Kidney (tissue), 14 donors: ENCODE results near the gene LCE1C. TPM values are rescaled to one million over a fixed set of nuclear protein-coding genes. Genes with fewer than 3 reads are reported as not detected.
A peak's percentile ranks its signal among the peaks of the same experiment; 100 is the strongest.

Experiments used
- DNase-seq, 5 donors: peaks; one replicate each; pipeline ENCODE4 v3.0.0-alpha.2; 2013 to 2020
- FAIRE-seq: peaks from 2 replicates; lab custom pipeline; 2012; peaks lifted over from hg19 to GRCh38; lab: Jason Lieb, UNC
- H3K27ac ChIP-seq, 2 donors: one replicate each; pipeline ENCODE4 v1.7.0; 2013; ENCODE audit warnings: low read depth in 2 of 2, low read length in 2 of 2, inconsistent platforms in 1 of 2
- H3K27me3 ChIP-seq: one replicate; pipeline ENCODE4 v1.7.1; 2013; ENCODE audit warnings: low read length, inconsistent platforms; ENCODE audit not compliant: control insufficient read depth, insufficient read depth
- H3K36me3 ChIP-seq, 3 donors: one replicate each; pipeline versions ENCODE4 v1.7.0 to v1.7.1; 2013; ENCODE audit warnings: low read length in 3 of 3, control low read depth in 1 of 3, inconsistent platforms in 1 of 3; ENCODE audit not compliant: insufficient read depth in 3 of 3, control insufficient read depth in 2 of 3
- H3K4me1 ChIP-seq, 3 donors: one replicate each; pipeline versions ENCODE4 v1.7.0 to v1.7.1; 2013; ENCODE audit warnings: low read length in 3 of 3, inconsistent platforms in 1 of 3, low read depth in 1 of 3; ENCODE audit not compliant: control insufficient read depth in 2 of 3, insufficient read depth in 2 of 3
- H3K4me3 ChIP-seq, 3 donors: one replicate each; pipeline versions ENCODE4 v1.7.0 to v1.8.1; 2013; ENCODE audit warnings: low read length in 3 of 3, control low read depth in 1 of 3, inconsistent platforms in 1 of 3
- H3K9ac ChIP-seq, 3 donors: one replicate each; pipeline versions ENCODE4 v1.7.0 to v1.7.1; 2013; ENCODE audit warnings: low read length in 3 of 3, control low read depth in 1 of 3, inconsistent platforms in 1 of 3
- H3K9me3 ChIP-seq, 3 donors: one replicate each; pipeline versions ENCODE4 v1.7.0 to v1.7.1; 2013; ENCODE audit warnings: low read length in 3 of 3, control low read depth in 1 of 3, inconsistent platforms in 1 of 3; ENCODE audit not compliant: control insufficient read depth in 2 of 3, insufficient read depth in 1 of 3
- CTCF ChIP-seq: IDR thresholded peaks from 3 replicates; pipeline ENCODE4 v1.5.1; 2012; ENCODE audit warnings: mild to moderate bottlenecking, moderate library complexity, borderline replicate concordance; ENCODE audit not compliant: insufficient read depth; ENCODE audit errors: extremely low read depth
- intact Hi-C: fragments of 100-400 bp; cut with DNase I; formaldehyde crosslinking; loops from one replicate; pipeline ENCODE4 v1.11.1; 2022
- polyA plus RNA-seq: library from polyadenylated mRNA; stranded (reverse); fragments of 350-450 nt; fragmentation: Illumina TruSeq; extraction: RNeasy Lipid Tissue Mini Kit (QIAGEN cat#74804); gene quantifications from one replicate; pipeline ENCODE4 v1.2.3, GENCODE V29; 2014; ENCODE audit warnings: low read depth, low replicate concordance; ENCODE audit not compliant: insufficient read depth
- total RNA-seq: library from RNA; stranded (reverse); fragmentation: NEBNext Ultra II Directional; extraction: Animal tissue kit (Norgen Biotek cat#: 25700); gene quantifications from one replicate; pipeline ENCODE4 v1.2.1, GENCODE V29; 2021
- donor health status: control.
- donor health status: control.
- donor health status: control.
- donor health status: control.
- donor health status: control.
- donor health status: DM: yes; HTN: yes; CAD: no.
- donor health status: Normal renal cell carcinoma (clear cell type).

Gene LCE1C
- total and polyA plus RNA-seq, 2 donors from 2014 or later, result not detected

- Histone ChIP-seq H3K4me3 (no peak within 1 kb of the TSS), H3K36me3 (no peaks in the 10 kb centered on the region), H3K9ac (no peak within 1 kb of the TSS), H3K4me1 (no peaks in the 10 kb centered on the region), H3K9me3 (no peaks in the 10 kb centered on the region), H3K27ac (no peak within 1 kb of the TSS), H3K27me3 (no peaks in the 10 kb centered on the region)
- no peak for TF ChIP-seq CTCF
- DNase-seq (peak in 2 of 5 donors; percentile 6 to 27), FAIRE-seq (no peak)
- intact Hi-C loops, result no loop called here
Measured at GRCh38 chr1:152757747-152758146, 48.7 kb downstream of the LCE1C start, which contains the start of gene KPRP. KPRP (plus strand) TSS chr1:152758025; CDS start chr1:152759589, 1,564 bp downstream.

- DNase-seq (no peak), FAIRE-seq (no peak)
- Histone ChIP-seq H3K9ac (no peak overlapping the region), H3K27ac (no peak overlapping the region), H3K9me3 (no peaks in the 10 kb centered on the region), H3K4me1 (no peaks in the 10 kb centered on the region), H3K4me3 (no peak overlapping the region), H3K27me3 (no peaks in the 10 kb centered on the region), H3K36me3 (no peaks in the 10 kb centered on the region)
- no peak for TF ChIP-seq CTCF
- intact Hi-C loops, result no loop called here
Measured at GRCh38 chr1:152756872-152757271, 49.6 kb downstream of the LCE1C start.

Other genes starting within 250 kb of the LCE1C start
- gene LCE3E, start 239.9 kb downstream of the LCE1C start, total RNA-seq, result not detected
- gene LCE3E, start 239.9 kb downstream of the LCE1C start, polyA plus RNA-seq, result not detected
- not detected for gene LCE3D, start 226.1 kb downstream of the LCE1C start, total RNA-seq
- gene LCE3D, start 226.1 kb downstream of the LCE1C start, polyA plus RNA-seq, result not detected
- not detected for gene LCE3C, start 206.4 kb downstream of the LCE1C start, total RNA-seq
- gene LCE3C, start 206.4 kb downstream of the LCE1C start, polyA plus RNA-seq, result not detected
- not detected for gene LCE3B, start 192.8 kb downstream of the LCE1C start, total RNA-seq
- not detected for gene LCE3B, start 192.8 kb downstream of the LCE1C start, polyA plus RNA-seq
- not detected for gene LCE3A, start 183.5 kb downstream of the LCE1C start, total RNA-seq
- gene LCE3A, start 183.5 kb downstream of the LCE1C start, polyA plus RNA-seq, result not detected
- not detected for gene LCE2D, start 143.3 kb downstream of the LCE1C start, total RNA-seq
- not detected for gene LCE2D, start 143.3 kb downstream of the LCE1C start, polyA plus RNA-seq
- not detected for gene LCE2C, start 131.4 kb downstream of the LCE1C start, total RNA-seq
- not detected for gene LCE2C, start 131.4 kb downstream of the LCE1C start, polyA plus RNA-seq
- gene LCE2B, start 120.5 kb downstream of the LCE1C start, total RNA-seq, result not detected
- gene LCE2B, start 120.5 kb downstream of the LCE1C start, polyA plus RNA-seq, result not detected
- gene LCE2A, start 108.3 kb downstream of the LCE1C start, total RNA-seq, result not detected
- gene LCE2A, start 108.3 kb downstream of the LCE1C start, polyA plus RNA-seq, result not detected
- not detected for gene LCE4A, start 98.5 kb downstream of the LCE1C start, total RNA-seq
- gene LCE4A, start 98.5 kb downstream of the LCE1C start, polyA plus RNA-seq, result not detected
- gene KPRP, start 48.6 kb downstream of the LCE1C start, total RNA-seq, result not detected
- not detected for gene KPRP, start 48.6 kb downstream of the LCE1C start, polyA plus RNA-seq
- gene LCE1F, start 31.5 kb downstream of the LCE1C start, total RNA-seq, result not detected
- gene LCE1F, start 31.5 kb downstream of the LCE1C start, polyA plus RNA-seq, result not detected
- not detected for gene LCE1E, start 20.4 kb downstream of the LCE1C start, total RNA-seq
- not detected for gene LCE1E, start 20.4 kb downstream of the LCE1C start, polyA plus RNA-seq
- gene LCE1D, start 9.9 kb downstream of the LCE1C start, total RNA-seq, result not detected
- gene LCE1D, start 9.9 kb downstream of the LCE1C start, polyA plus RNA-seq, result not detected
- gene LCE1B, start 5.3 kb upstream of the LCE1C start, total RNA-seq, result not detected
- not detected for gene LCE1B, start 5.3 kb upstream of the LCE1C start, polyA plus RNA-seq
- not detected for gene LCE1A, start 20.8 kb upstream of the LCE1C start, total RNA-seq
- not detected for gene LCE1A, start 20.8 kb upstream of the LCE1C start, polyA plus RNA-seq
- gene LCE6A, start 36.2 kb upstream of the LCE1C start, total RNA-seq, result not detected
- not detected for gene LCE6A, start 36.2 kb upstream of the LCE1C start, polyA plus RNA-seq
- gene LCE7A, start 53.3 kb upstream of the LCE1C start, total RNA-seq, result not detected
- not detected for gene LCE7A, start 53.3 kb upstream of the LCE1C start, polyA plus RNA-seq
- gene SMCP, start 71.7 kb upstream of the LCE1C start, total RNA-seq, result not detected
- gene SMCP, start 71.7 kb upstream of the LCE1C start, polyA plus RNA-seq, result not detected
- gene IVL, start 101.9 kb upstream of the LCE1C start, total RNA-seq, result not detected
- not detected for gene IVL, start 101.9 kb upstream of the LCE1C start, polyA plus RNA-seq
- not detected for gene SPRR5, start 140.6 kb upstream of the LCE1C start, total RNA-seq
- gene SPRR5, start 140.6 kb upstream of the LCE1C start, polyA plus RNA-seq, result not detected
- not detected for gene SPRR4, start 164.0 kb upstream of the LCE1C start, total RNA-seq
- not detected for gene SPRR4, start 164.0 kb upstream of the LCE1C start, polyA plus RNA-seq
- gene SPRR1A, start 177.4 kb upstream of the LCE1C start, total RNA-seq, result not detected
- gene SPRR1A, start 177.4 kb upstream of the LCE1C start, polyA plus RNA-seq, result not detected
- gene SPRR3, start 195.1 kb upstream of the LCE1C start, total RNA-seq, result not detected
- not detected for gene SPRR3, start 195.1 kb upstream of the LCE1C start, polyA plus RNA-seq
- gene SPRR1B, start 224.6 kb upstream of the LCE1C start, total RNA-seq, result not detected
- not detected for gene SPRR1B, start 224.6 kb upstream of the LCE1C start, polyA plus RNA-seq
- not detected for gene SPRR2D, start 234.5 kb upstream of the LCE1C start, total RNA-seq
- gene SPRR2D, start 234.5 kb upstream of the LCE1C start, polyA plus RNA-seq, result not detected